HEK293 (cell line): ENCODE measurements around the gene C1QTNF12.

Source experiments
- EGR2 ChIP-seq: fragments of 450-650 bp; formaldehyde crosslinking; IDR thresholded peaks from 2 replicates; pipeline ENCODE4 v1.5.1; 2016; ENCODE audit warnings: low read depth, missing biosample characterization, missing genetic modification characterization
- KLF1 ChIP-seq: fragments of 450-650 bp; formaldehyde crosslinking; IDR thresholded peaks from 2 replicates; pipeline ENCODE4 v1.5.1; 2016; ENCODE audit warnings: missing biosample characterization, missing genetic modification characterization
- KLF10 ChIP-seq: fragments of 450-650 bp; IDR thresholded peaks from 2 replicates; pipeline ENCODE4 v1.5.1; 2018; ENCODE audit warnings: missing biosample characterization, mild to moderate bottlenecking, missing genetic modification characterization
- KLF8 ChIP-seq: fragments of 450-650 bp; formaldehyde crosslinking; IDR thresholded peaks from 2 replicates; pipeline ENCODE4 v1.5.1; 2016; ENCODE audit warnings: missing biosample characterization, missing genetic modification characterization
- KLF9 ChIP-seq: fragments of 450-650 bp; formaldehyde crosslinking; IDR thresholded peaks from 2 replicates; pipeline ENCODE4 v1.5.1; 2016; ENCODE audit warnings: missing biosample characterization, missing genetic modification characterization, low read depth
- SALL2 ChIP-seq: fragments of 450-650 bp; formaldehyde crosslinking; IDR thresholded peaks from 2 replicates; pipeline ENCODE4 v1.5.0; 2017; ENCODE audit warnings: missing biosample characterization, mild to moderate bottlenecking, missing genetic modification characterization, borderline replicate concordance
- SP2 ChIP-seq: fragments of 450-650 bp; formaldehyde crosslinking; IDR thresholded peaks from 2 replicates; pipeline ENCODE4 v1.5.1; 2016; ENCODE audit warnings: missing biosample characterization, missing genetic modification characterization
- ZBTB8A ChIP-seq: fragments of 450-650 bp; formaldehyde crosslinking; IDR thresholded peaks from 2 replicates; pipeline ENCODE4 v1.5.1; 2016; ENCODE audit warnings: missing biosample characterization, missing genetic modification characterization
- ZEB2 ChIP-seq: fragments of 450-650 bp; formaldehyde crosslinking; IDR thresholded peaks from 2 replicates; pipeline ENCODE4 v1.5.1; 2016; ENCODE audit warnings: missing biosample characterization, missing genetic modification characterization
- ZFHX2 ChIP-seq: fragments of 450-650 bp; formaldehyde crosslinking; conservative IDR thresholded peaks from 2 replicates; pipeline ENCODE4 v1.5.1; 2016; ENCODE audit warnings: missing biosample characterization, missing genetic modification characterization
- ZFP37 ChIP-seq: fragments of 450-650 bp; formaldehyde crosslinking; IDR thresholded peaks from 2 replicates; pipeline ENCODE4 v1.5.1; 2016; ENCODE audit warnings: missing biosample characterization, missing genetic modification characterization
- ZNF184 ChIP-seq: fragments of 450-650 bp; IDR thresholded peaks from 2 replicates; pipeline ENCODE4 v1.5.1; 2018; ENCODE audit warnings: missing biosample characterization, mild to moderate bottlenecking, missing genetic modification characterization
- ZNF211 ChIP-seq: fragments of 450-650 bp; formaldehyde crosslinking; IDR thresholded peaks from 2 replicates; pipeline ENCODE4 v1.5.1; 2016; ENCODE audit warnings: low read depth, missing biosample characterization, missing genetic modification characterization
- ZNF223 ChIP-seq: fragments of 450-650 bp; formaldehyde crosslinking; IDR thresholded peaks from 2 replicates; pipeline ENCODE4 v1.5.1; 2016; ENCODE audit warnings: missing biosample characterization, missing genetic modification characterization
- ZNF292 ChIP-seq: fragments of 450-650 bp; formaldehyde crosslinking; IDR thresholded peaks from 2 replicates; pipeline ENCODE4 v1.5.1; 2016; ENCODE audit warnings: low read depth, missing biosample characterization, missing genetic modification characterization, borderline replicate concordance
- ZNF544 ChIP-seq: fragments of 450-650 bp; formaldehyde crosslinking; IDR thresholded peaks from 2 replicates; pipeline ENCODE4 v1.5.0; 2017; ENCODE audit warnings: missing biosample characterization, missing genetic modification characterization
- ZNF548 ChIP-seq: fragments of 450-650 bp; formaldehyde crosslinking; IDR thresholded peaks from 2 replicates; pipeline ENCODE4 v1.5.1; 2016; ENCODE audit warnings: missing biosample characterization, missing genetic modification characterization
- ZNF561 ChIP-seq: fragments of 450-650 bp; IDR thresholded peaks from 2 replicates; pipeline ENCODE4 v1.5.1; 2018; ENCODE audit warnings: missing biosample characterization, missing genetic modification characterization, borderline replicate concordance
- ZNF610 ChIP-seq: fragments of 450-650 bp; formaldehyde crosslinking; IDR thresholded peaks from 2 replicates; pipeline ENCODE4 v1.5.1; 2016; ENCODE audit warnings: missing biosample characterization, missing genetic modification characterization, borderline replicate concordance
- ZNF660 ChIP-seq: fragments of 450-650 bp; IDR thresholded peaks from 2 replicates; pipeline ENCODE4 v1.5.1; 2018; ENCODE audit warnings: missing biosample characterization, mild to moderate bottlenecking, missing genetic modification characterization
- ZNF701 ChIP-seq: fragments of 450-650 bp; formaldehyde crosslinking; IDR thresholded peaks from 2 replicates; pipeline ENCODE4 v1.5.1; 2016; ENCODE audit warnings: missing biosample characterization, missing genetic modification characterization
- ZNF747 ChIP-seq: fragments of 450-650 bp; formaldehyde crosslinking; IDR thresholded peaks from 2 replicates; pipeline ENCODE4 v1.5.1; 2016; ENCODE audit warnings: missing biosample characterization, missing genetic modification characterization
- ZNF76 ChIP-seq: fragments of 450-650 bp; formaldehyde crosslinking; IDR thresholded peaks from 2 replicates; pipeline ENCODE4; 2016; ENCODE audit warnings: low read depth, missing biosample characterization, missing genetic modification characterization, borderline replicate concordance
- ZNF768 ChIP-seq: fragments of 450-650 bp; formaldehyde crosslinking; IDR thresholded peaks from 2 replicates; pipeline ENCODE4 v1.5.1; 2018; ENCODE audit warnings: missing biosample characterization, mild to moderate bottlenecking, missing genetic modification characterization
- ZNF785 ChIP-seq: fragments of 450-650 bp; formaldehyde crosslinking; IDR thresholded peaks from 2 replicates; pipeline ENCODE4 v1.5.1; 2016; ENCODE audit warnings: missing biosample characterization, missing genetic modification characterization
- ZSCAN23 ChIP-seq: fragments of 450-650 bp; formaldehyde crosslinking; IDR thresholded peaks from 2 replicates; pipeline ENCODE4 v1.5.1; 2016; ENCODE audit warnings: missing biosample characterization, missing genetic modification characterization
- TF ChIP-seq, protein P1 (sequence below): fragments of 450-650 bp; formaldehyde crosslinking; IDR thresholded peaks from 2 replicates; pipeline ENCODE4 v1.5.1; 2017; ENCODE audit warnings: missing biosample characterization, mild to moderate bottlenecking, missing genetic modification characterization, moderate library complexity
- TF ChIP-seq, protein P2 (sequence below): fragments of 450-650 bp; formaldehyde crosslinking; IDR thresholded peaks from 2 replicates; pipeline ENCODE4 v1.5.1; 2016; ENCODE audit warnings: missing biosample characterization, missing genetic modification characterization
- TF ChIP-seq, protein P3 (sequence below): fragments of 450-650 bp; formaldehyde crosslinking; IDR thresholded peaks from 2 replicates; pipeline ENCODE4 v1.5.1; 2016; ENCODE audit warnings: missing biosample characterization, missing genetic modification characterization
- TF ChIP-seq, protein P4 (sequence below): fragments of 450-650 bp; formaldehyde crosslinking; optimal IDR thresholded peaks from 2 replicates; pipeline ENCODE3; 2016; ENCODE audit warnings: missing biosample characterization, mild to moderate bottlenecking, missing genetic modification characterization

The C1QTNF12 gene

DNA sequence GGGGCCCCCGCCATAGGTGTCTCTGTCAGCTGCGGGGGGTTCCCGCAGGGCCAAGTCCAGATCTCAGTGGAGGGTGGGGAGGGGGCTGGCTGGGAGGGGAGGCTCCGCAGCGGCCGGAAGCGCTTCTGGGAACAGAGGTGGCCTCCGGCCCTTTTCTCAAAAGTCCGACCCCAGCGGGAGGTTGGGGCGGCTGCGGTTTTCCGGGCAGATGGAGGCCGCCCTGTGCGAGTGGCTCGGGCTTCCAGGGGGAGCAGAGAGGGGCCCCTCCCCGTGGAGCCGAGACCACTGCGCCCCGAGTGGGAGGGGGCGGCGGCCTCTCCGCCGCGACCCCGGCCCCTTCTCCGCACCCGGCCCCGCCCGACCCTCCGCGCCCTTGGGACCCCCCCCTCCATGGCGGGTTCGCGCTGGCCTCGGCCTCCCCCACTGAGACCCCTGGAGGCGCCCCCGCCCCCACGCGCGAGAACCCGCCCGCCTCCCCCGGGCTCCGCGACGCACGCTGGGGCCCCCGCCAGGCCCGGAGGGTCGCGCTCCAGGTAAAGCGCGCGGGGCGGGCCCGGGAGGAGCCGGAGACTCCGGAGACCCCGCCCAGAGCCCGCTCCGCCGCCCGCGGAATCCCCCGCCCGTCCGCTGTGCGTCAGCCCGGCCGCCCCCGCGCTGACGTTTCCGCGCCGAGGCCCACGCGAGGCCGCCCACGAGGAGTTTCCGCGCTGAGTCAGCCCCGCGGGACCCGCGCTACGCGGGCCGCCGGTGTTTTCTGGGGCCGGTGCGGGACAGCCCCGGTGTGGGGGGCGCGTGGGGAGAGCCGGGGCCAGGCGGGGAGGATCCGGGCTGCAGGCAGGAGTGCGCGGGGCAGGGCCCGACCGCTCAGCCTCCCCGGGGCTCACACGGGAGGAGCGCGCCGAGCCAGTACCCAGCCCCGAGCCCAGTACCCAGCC is 45.4 kb downstream of the C1QTNF12 start (continued):
- TF ChIP-seq ZNF701 (tag by site-specific recombination) (no peak), EGR2 (tag by site-specific recombination) (peak; percentile 85), SP2 (peak; percentile 14; the same call in 1 of the 2 replicates), ZNF548 (tag by site-specific recombination) (no peak), ZEB2 (no peak), ZNF747 (tag by site-specific recombination) (no peak), ZNF184 (tag by site-specific recombination) (0 out of 2 replicates have a peak, but pooled peaks have one; percentile 53), ZNF768 (tag by site-specific recombination) (no peak), KLF1 (tag by site-specific recombination) (peak; percentile 19; the same call in 1 of the 2 replicates), ZSCAN23 (tag by site-specific recombination) (no peak), ZNF292 (no peak), KLF8 (0 out of 2 replicates have a peak, but pooled peaks have one; percentile 18), ZNF76 (0 out of 2 replicates have a peak, but pooled peaks have one; percentile 31), ZFP37 (tag by site-specific recombination) (no peak), ZNF561 (tag by site-specific recombination) (peak; percentile 45; the same call in 1 of the 2 replicates), ZNF223 (tag by site-specific recombination) (no peak), SALL2 (no peak), ZNF211 (tag by site-specific recombination) (no peak), ZNF660 (peak; percentile 57), ZNF544 (tag by site-specific recombination) (no peak), ZNF785 (tag by site-specific recombination) (peak; percentile 91), KLF10 (tag by site-specific recombination) (no peak; the same call in 1 of the 2 replicates), KLF9 (tag by site-specific recombination) (0 out of 2 replicates have a peak, but pooled peaks have one; percentile 15), ZFHX2 (peak; percentile 98), ZBTB8A (tag by site-specific recombination) (peak; percentile 66), ZNF610 (tag by site-specific recombination) (no peak)
- TF ChIP-seq, protein P1, sequence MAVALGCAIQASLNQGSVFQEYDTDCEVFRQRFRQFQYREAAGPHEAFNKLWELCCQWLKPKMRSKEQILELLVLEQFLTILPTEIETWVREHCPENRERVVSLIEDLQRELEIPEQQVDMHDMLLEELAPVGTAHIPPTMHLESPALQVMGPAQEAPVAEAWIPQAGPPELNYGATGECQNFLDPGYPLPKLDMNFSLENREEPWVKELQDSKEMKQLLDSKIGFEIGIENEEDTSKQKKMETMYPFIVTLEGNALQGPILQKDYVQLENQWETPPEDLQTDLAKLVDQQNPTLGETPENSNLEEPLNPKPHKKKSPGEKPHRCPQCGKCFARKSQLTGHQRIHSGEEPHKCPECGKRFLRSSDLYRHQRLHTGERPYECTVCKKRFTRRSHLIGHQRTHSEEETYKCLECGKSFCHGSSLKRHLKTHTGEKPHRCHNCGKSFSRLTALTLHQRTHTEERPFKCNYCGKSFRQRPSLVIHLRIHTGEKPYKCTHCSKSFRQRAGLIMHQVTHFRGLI: peak; percentile 49; the same call in 1 of the 2 replicates
- TF ChIP-seq, protein P2, sequence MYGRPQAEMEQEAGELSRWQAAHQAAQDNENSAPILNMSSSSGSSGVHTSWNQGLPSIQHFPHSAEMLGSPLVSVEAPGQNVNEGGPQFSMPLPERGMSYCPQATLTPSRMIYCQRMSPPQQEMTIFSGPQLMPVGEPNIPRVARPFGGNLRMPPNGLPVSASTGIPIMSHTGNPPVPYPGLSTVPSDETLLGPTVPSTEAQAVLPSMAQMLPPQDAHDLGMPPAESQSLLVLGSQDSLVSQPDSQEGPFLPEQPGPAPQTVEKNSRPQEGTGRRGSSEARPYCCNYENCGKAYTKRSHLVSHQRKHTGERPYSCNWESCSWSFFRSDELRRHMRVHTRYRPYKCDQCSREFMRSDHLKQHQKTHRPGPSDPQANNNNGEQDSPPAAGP (tag by site-specific recombination): 0 out of 2 replicates have a peak, but pooled peaks have one; percentile 21
- TF ChIP-seq, protein P3, sequence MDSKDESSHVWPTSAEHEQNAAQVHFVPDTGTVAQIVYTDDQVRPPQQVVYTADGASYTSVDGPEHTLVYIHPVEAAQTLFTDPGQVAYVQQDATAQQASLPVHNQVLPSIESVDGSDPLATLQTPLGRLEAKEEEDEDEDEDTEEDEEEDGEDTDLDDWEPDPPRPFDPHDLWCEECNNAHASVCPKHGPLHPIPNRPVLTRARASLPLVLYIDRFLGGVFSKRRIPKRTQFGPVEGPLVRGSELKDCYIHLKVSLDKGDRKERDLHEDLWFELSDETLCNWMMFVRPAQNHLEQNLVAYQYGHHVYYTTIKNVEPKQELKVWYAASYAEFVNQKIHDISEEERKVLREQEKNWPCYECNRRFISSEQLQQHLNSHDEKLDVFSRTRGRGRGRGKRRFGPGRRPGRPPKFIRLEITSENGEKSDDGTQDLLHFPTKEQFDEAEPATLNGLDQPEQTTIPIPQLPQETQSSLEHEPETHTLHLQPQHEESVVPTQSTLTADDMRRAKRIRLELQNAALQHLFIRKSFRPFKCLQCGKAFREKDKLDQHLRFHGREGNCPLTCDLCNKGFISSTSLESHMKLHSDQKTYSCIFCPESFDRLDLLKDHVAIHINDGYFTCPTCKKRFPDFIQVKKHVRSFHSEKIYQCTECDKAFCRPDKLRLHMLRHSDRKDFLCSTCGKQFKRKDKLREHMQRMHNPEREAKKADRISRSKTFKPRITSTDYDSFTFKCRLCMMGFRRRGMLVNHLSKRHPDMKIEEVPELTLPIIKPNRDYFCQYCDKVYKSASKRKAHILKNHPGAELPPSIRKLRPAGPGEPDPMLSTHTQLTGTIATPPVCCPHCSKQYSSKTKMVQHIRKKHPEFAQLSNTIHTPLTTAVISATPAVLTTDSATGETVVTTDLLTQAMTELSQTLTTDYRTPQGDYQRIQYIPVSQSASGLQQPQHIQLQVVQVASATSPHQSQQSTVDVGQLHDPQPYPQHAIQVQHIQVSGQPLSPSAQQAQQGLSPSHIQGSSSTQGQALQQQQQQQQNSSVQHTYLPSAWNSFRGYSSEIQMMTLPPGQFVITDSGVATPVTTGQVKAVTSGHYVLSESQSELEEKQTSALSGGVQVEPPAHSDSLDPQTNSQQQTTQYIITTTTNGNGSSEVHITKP: no peak
- TF ChIP-seq, protein P4, sequence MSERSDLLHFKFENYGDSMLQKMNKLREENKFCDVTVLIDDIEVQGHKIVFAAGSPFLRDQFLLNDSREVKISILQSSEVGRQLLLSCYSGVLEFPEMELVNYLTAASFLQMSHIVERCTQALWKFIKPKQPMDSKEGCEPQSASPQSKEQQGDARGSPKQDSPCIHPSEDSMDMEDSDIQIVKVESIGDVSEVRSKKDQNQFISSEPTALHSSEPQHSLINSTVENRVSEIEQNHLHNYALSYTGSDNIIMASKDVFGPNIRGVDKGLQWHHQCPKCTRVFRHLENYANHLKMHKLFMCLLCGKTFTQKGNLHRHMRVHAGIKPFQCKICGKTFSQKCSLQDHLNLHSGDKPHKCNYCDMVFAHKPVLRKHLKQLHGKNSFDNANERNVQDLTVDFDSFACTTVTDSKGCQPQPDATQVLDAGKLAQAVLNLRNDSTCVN: peak; percentile 63
